ES-I3 (cell line): ENCODE measurements around the gene DVL2.

Experiments used
- H3K36me3 ChIP-seq: 2 replicates; pipeline ENCODE4 v1.6.1; 2013; ENCODE audit warnings: mild to moderate bottlenecking, low read length, control low read depth, moderate library complexity; ENCODE audit not compliant: insufficient read depth
- H3K4me1 ChIP-seq: 2 replicates; pipeline ENCODE4 v1.6.1; 2013; ENCODE audit warnings: mild to moderate bottlenecking, control low read depth, low read length; ENCODE audit not compliant: insufficient read depth
- H3K9ac ChIP-seq: 2 replicates; pipeline ENCODE4 v1.6.1; 2013; ENCODE audit warnings: low read depth, mild to moderate bottlenecking, low read length, moderate library complexity
- H3K9me3 ChIP-seq: 2 replicates; pipeline ENCODE4 v1.6.1; 2013; ENCODE audit warnings: mild to moderate bottlenecking, low read length, moderate library complexity; ENCODE audit not compliant: control insufficient read depth, insufficient read depth

The DVL2 gene

GRCh38 chr17:7221278-7222092 is 12.8 kb downstream of the DVL2 start:
- Histone ChIP-seq H3K4me1 (peaks cover 7% of the 10 kb centered on the region; the same call in 1 of the 2 replicates), H3K36me3 (peaks cover 10% of the 10 kb centered on the region; the same call in 1 of the 2 replicates), H3K9me3 (no peaks in the 10 kb centered on the region), H3K9ac (no peak overlapping the region)

DNA sequence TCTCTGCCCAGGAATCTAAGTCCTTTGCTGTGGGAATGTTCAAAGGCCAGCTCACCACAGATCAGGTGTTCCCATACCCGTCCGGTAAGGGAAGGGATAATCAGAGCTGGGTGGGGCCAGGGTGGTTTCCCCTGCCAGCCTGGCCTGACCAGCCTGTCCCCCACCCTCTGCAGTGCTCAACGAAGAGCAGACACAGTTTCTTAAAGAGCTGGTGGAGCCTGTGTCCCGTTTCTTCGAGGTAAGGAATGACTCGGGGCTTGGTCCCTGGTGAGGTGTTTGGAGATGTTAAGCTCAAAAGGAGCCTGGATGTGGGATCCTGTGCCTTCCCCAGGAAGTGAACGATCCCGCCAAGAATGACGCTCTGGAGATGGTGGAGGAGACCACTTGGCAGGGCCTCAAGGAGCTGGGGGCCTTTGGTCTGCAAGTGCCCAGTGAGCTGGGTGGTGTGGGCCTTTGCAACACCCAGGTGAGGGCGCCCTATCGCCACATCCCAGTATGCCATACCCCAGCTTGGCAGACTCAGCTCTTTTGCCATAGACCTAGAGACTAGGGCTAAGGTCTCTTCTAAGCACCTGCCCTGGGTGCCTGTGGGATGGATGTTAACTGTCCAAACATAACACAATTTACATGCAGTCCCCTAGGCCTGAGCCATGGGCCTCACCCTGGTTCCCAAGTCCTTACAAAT is 13.6 kb downstream of the DVL2 start:
- Histone ChIP-seq H3K9me3 (no peaks in the 10 kb centered on the region), H3K4me1 (peaks cover 7% of the 10 kb centered on the region; the same call in 1 of the 2 replicates), H3K9ac (peak overlapping the region; percentile 68), H3K36me3 (peaks cover 10% of the 10 kb centered on the region; the same call in 1 of the 2 replicates)

DNA sequence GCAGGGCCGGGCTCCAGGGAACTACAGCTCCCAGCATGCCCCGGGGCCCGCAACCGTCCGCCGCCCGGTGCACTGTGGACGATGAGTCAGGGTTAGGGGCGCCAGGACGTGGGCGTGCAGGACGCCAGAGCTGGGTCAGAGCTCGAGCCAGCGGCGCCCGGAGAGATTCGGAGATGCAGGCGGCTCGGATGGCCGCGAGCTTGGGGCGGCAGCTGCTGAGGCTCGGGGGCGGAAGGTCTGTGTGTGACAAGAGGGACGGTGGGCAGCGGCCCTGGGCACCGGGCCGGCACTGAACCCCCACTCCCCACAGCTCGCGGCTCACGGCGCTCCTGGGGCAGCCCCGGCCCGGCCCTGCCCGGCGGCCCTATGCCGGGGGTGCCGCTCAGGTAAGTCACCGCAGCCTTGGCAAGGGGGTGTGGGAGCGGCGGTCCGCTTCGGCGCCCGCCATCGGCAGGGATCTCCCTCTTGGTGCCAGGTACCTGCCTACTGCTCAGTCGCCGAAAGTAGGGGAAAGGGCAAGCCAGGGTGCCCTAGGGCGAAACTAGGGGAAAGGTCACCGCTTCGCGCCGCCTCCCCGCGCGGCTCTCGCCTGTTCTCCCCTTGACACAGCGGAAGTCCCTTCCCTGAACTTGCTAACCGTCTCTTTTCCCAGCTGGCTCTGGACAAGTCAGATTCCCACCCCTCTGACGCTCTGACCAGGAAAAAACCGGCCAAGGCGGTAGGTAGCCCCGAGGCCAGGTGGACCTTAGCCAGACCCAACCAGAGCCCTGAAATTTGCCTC is 14.3 kb downstream of the DVL2 start, which contains the start of the genes ACADVL and DLG4:
Gene ACADVL (plus strand): TSS at position 127 of the 781 bp plus-strand sequence. CDS start 47 bp downstream, at position 174.
Gene DLG4 (minus strand): TSS at position 25 of the 781 bp plus-strand sequence.
- Histone ChIP-seq H3K9me3 (no peaks in the 10 kb centered on the region), H3K36me3 (peaks cover 6% of the 10 kb centered on the region; the same call in 1 of the 2 replicates), H3K9ac (peak within 1 kb of the TSS; percentile 68), H3K4me1 (peaks cover 7% of the 10 kb centered on the region; the same call in 1 of the 2 replicates)

DNA sequence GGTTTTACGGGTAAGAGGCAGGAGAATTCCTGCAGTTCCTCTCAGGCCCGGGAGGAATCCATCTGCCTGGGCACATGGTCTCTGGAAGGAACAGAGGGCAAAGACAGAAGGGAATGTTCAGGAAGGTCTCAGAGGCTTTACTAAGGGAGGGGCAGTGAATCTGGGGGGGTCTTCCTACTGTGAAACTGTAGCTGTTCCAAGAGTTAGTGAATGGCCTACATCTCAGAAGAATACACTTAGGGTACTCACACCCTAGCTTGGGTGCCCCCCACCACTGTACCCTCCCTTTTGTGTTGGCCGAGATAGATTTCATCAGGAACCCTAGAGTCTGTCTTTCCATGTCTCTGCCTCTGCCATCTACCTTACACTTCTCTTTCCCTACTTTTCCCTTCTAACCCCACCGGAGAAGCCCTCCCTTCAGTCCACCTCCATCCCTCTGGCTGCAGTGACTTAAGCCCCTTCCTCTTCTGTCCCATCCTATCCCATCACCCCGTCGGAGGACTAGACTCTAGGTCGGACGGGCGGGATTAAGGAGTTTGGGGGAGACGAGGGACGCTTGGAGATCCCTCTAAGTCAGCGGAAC is 15.0 kb downstream of the DVL2 start:
- peaks cover 7% of the 10 kb centered on the region; the same call in 1 of the 2 replicates for H3K4me1 ChIP-seq
- peak overlapping the region; percentile 68; the same call in 1 of the 2 replicates for H3K9ac ChIP-seq
- H3K36me3 ChIP-seq, result peaks cover 6% of the 10 kb centered on the region; the same call in 1 of the 2 replicates
- no peaks in the 10 kb centered on the region for H3K9me3 ChIP-seq

- Histone ChIP-seq H3K9me3 (no peaks in the 10 kb centered on the region), H3K9ac (no peak overlapping the region), H3K36me3 (peaks cover 4% of the 10 kb centered on the region; the same call in 1 of the 2 replicates), H3K4me1 (peaks cover 7% of the 10 kb centered on the region; the same call in 1 of the 2 replicates)
These were observed 15.6 kb downstream of the DVL2 start for GRCh38 chr17:7218758-7219157.

- peak overlapping the region; percentile 14; the same call in 1 of the 2 replicates for H3K9ac ChIP-seq
- no peaks in the 10 kb centered on the region for H3K9me3 ChIP-seq
- no peaks in the 10 kb centered on the region; the same call in 1 of the 2 replicates for H3K36me3 ChIP-seq
- peaks cover 7% of the 10 kb centered on the region; the same call in 1 of the 2 replicates for H3K4me1 ChIP-seq
These were observed 16.2 kb downstream of the DVL2 start for GRCh38 chr17:7218166-7218565.

- Histone ChIP-seq H3K4me1 (peaks cover 7% of the 10 kb centered on the region; the same call in 1 of the 2 replicates), H3K9me3 (no peaks in the 10 kb centered on the region), H3K36me3 (no peaks in the 10 kb centered on the region; the same call in 1 of the 2 replicates), H3K9ac (peak overlapping the region; percentile 46; the same call in 1 of the 2 replicates)
These were observed 17.0 kb downstream of the DVL2 start for GRCh38 chr17:7217113-7217987.

GRCh38 chr17:7216242-7217112 is 17.8 kb downstream of the DVL2 start:
- H3K9ac ChIP-seq, result peak overlapping the region; percentile 46; the same call in 1 of the 2 replicates
- H3K9me3 ChIP-seq, result no peaks in the 10 kb centered on the region
- H3K36me3 ChIP-seq, result no peaks in the 10 kb centered on the region; the same call in 1 of the 2 replicates
- peaks cover 7% of the 10 kb centered on the region; the same call in 1 of the 2 replicates for H3K4me1 ChIP-seq

- Histone ChIP-seq H3K36me3 (no peaks in the 10 kb centered on the region), H3K9me3 (no peaks in the 10 kb centered on the region), H3K4me1 (peaks cover 10% of the 10 kb centered on the region; the same call in 1 of the 2 replicates), H3K9ac (peak overlapping the region; percentile 61; the same call in 1 of the 2 replicates)
These were observed 18.6 kb downstream of the DVL2 start for GRCh38 chr17:7215652-7216180.

- Histone ChIP-seq H3K9ac (peak overlapping the region; percentile 61; the same call in 1 of the 2 replicates), H3K9me3 (no peaks in the 10 kb centered on the region), H3K36me3 (no peaks in the 10 kb centered on the region), H3K4me1 (peaks cover 10% of the 10 kb centered on the region)
These were observed 19.1 kb downstream of the DVL2 start for GRCh38 chr17:7215136-7215638.

DNA sequence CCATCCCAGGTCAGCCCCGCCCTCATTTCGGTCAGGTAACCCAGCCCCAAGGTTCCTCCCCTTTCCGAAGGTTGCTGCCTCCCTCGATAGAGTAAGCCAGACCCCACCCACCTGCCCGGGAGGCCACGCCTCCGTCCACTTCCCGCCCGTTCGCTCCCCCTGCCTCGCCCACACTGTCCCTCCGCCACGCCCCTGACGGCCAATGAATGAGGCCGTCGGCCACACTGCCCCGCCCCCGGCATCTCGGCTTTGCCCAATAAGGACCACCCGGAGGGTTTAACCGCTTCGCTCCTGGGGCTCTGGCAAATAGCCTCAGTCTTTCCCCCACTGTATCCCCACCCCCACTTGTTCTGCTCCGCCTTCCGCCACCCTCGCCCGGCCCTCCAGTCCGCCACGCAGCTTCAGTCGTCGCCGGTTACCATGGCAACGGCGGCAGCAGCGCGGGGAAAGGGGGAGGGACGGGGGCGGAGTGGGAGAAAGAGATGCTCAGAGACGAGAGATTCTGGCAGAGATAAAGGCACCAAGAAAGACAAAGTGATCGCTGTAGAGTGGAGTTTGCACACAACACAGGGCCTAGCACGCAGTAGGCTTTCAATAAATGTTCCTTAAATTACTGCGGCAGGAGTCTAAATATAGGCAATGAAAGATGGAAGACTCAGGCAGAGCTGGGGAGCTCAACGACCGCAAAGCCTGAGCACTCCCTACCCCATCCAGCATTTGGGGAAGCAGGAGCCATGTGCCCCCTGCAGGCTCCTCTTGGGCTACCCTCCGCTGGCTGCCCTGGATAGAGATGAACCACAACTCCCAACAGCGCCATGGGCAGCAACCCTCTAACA is 19.8 kb downstream of the DVL2 start:
- Histone ChIP-seq H3K9me3 (no peaks in the 10 kb centered on the region), H3K9ac (peak overlapping the region; percentile 61; the same call in 1 of the 2 replicates), H3K36me3 (no peaks in the 10 kb centered on the region), H3K4me1 (peaks cover 10% of the 10 kb centered on the region)
